Measurements from ENCODE around the gene UNC5A. TPM values are rescaled to one million over a fixed set of nuclear protein-coding genes. Genes with fewer than 3 reads are reported as not detected.

UNC5A gene
- total RNA-seq, 1 donor from 2014 or later = not detected

- intact Hi-C loops (cut with micrococcal nuclease) = no loop called here
- POLR2A ChIA-PET = no interaction called here
- Mint-ChIP-seq H3K4me1 (no peaks in the 10 kb centered on the region), H3K36me3 (ENCODE audit: low read depth) (no peaks in the 10 kb centered on the region), H3K27ac (no peak overlapping the region), H3K27me3 (peaks cover 11% of the 10 kb centered on the region), H3K4me3 (no peak overlapping the region), H3K9me3 (no peaks in the 10 kb centered on the region)
- no peak for ATAC-seq (ENCODE audit: low read depth)
- DNase-seq = no peak
- CTCF ChIA-PET = interaction anchor here (0.8 kb wide), 1 partner anchor 167 kb away, joined by 3 read pairs; no protein-coding TSS in a partner anchor
- no peak for TF ChIP-seq CTCF (IDR thresholded peaks at IDR 0.05)
Measured at GRCh38 chr5:176827736-176828414, 17.5 kb downstream of the UNC5A start.

GRCh38 chr5:176829320-176829719, 19.0 kb downstream of the UNC5A start:
- Mint-ChIP-seq H3K36me3 (ENCODE audit: low read depth) (no peaks in the 10 kb centered on the region), H3K4me3 (no peak overlapping the region), H3K4me1 (no peaks in the 10 kb centered on the region), H3K27ac (no peak overlapping the region), H3K27me3 (peaks cover 15% of the 10 kb centered on the region), H3K9me3 (peaks cover 2% of the 10 kb centered on the region)
- ChIA-PET CTCF (no interaction called here), POLR2A (no interaction called here)
- ATAC-seq (ENCODE audit: low read depth) (no peak), DNase-seq (no peak)
- no peak for TF ChIP-seq CTCF (IDR thresholded peaks at IDR 0.05)
- intact Hi-C loops (cut with micrococcal nuclease) = no loop called here

GRCh38 chr5:176830422-176830994, 20.1 kb downstream of the UNC5A start:
- no peaks in the 10 kb centered on the region for H3K4me1 Mint-ChIP-seq

GRCh38 chr5:176830995-176831423, 20.6 kb downstream of the UNC5A start:
- ChIA-PET CTCF (no interaction called here), POLR2A (interaction anchor here (0.7 kb wide), 1 partner anchor 170 kb away, joined by 6 read pairs; no protein-coding TSS in a partner anchor)
- no peak for DNase-seq
- no peak for ATAC-seq (ENCODE audit: low read depth)
- Mint-ChIP-seq H3K36me3 (ENCODE audit: low read depth) (no peaks in the 10 kb centered on the region), H3K4me1 (no peaks in the 10 kb centered on the region), H3K27ac (no peak overlapping the region), H3K9me3 (peaks cover 2% of the 10 kb centered on the region), H3K27me3 (peaks cover 28% of the 10 kb centered on the region), H3K4me3 (no peak overlapping the region)
- intact Hi-C loops (cut with micrococcal nuclease) = no loop called here
- TF ChIP-seq CTCF (IDR thresholded peaks at IDR 0.05) = no peak

More at GRCh38 chr5:176830422-176830994, 20.1 kb downstream of the UNC5A start:
- Mint-ChIP-seq H3K27ac (no peak overlapping the region), H3K27me3 (peaks cover 23% of the 10 kb centered on the region), H3K9me3 (peaks cover 2% of the 10 kb centered on the region), H3K4me3 (no peak overlapping the region), H3K36me3 (ENCODE audit: low read depth) (no peaks in the 10 kb centered on the region)
- intact Hi-C loops (cut with micrococcal nuclease) = no loop called here
- no peak for DNase-seq
- POLR2A ChIA-PET = no interaction called here
- TF ChIP-seq CTCF (IDR thresholded peaks at IDR 0.05) = no peak
- CTCF ChIA-PET = no interaction called here
- no peak for ATAC-seq (ENCODE audit: low read depth)

- peaks cover 32% of the 10 kb centered on the region for H3K27me3 Mint-ChIP-seq
- no peak overlapping the region for H3K4me3 Mint-ChIP-seq
- no peak for ATAC-seq (ENCODE audit: low read depth)
- DNase-seq = no peak
- no peak overlapping the region for H3K27ac Mint-ChIP-seq
- TF ChIP-seq CTCF (IDR thresholded peaks at IDR 0.05) = no peak
- H3K9me3 Mint-ChIP-seq = peaks cover 2% of the 10 kb centered on the region
- no peaks in the 10 kb centered on the region for H3K4me1 Mint-ChIP-seq
- POLR2A ChIA-PET = interaction anchor here (0.7 kb wide), 1 partner anchor 171 kb away, joined by 6 read pairs; no protein-coding TSS in a partner anchor
- CTCF ChIA-PET = no interaction called here
- intact Hi-C loops (cut with micrococcal nuclease) = no loop called here
- no peaks in the 10 kb centered on the region for H3K36me3 Mint-ChIP-seq (ENCODE audit: low read depth)
Measured at GRCh38 chr5:176831425-176831824, 21.1 kb downstream of the UNC5A start.

Measured in activated B cell treated with CpG ODN at 0.5 μM for 24 hours (primary cell).